Brain microvascular endothelial cell (primary cell): ENCODE data around the gene C5orf34.
"Not testable (repeated sequence)": the region's sequence is repeated elsewhere in the genome, so short reads cannot be mapped to it uniquely, and the experiment has no call there.

Experiments used
- DNase-seq: peaks from one replicate; pipeline ENCODE4 v3.0.0-alpha.2; 2020
- H3K27ac ChIP-seq: fragments of 250-450 bp; sonication (Bioruptor Pico); 2 replicates; pipeline ENCODE4 v1.5.1; 2020; ENCODE audit warnings: mild to moderate bottlenecking, moderate library complexity
- H3K27me3 ChIP-seq: fragments of 250-450 bp; sonication (Bioruptor Pico); replicated peaks from 2 replicates; pipeline ENCODE4 v1.5.1; 2020; ENCODE audit warnings: mild to moderate bottlenecking
- H3K36me3 ChIP-seq: fragments of 250-450 bp; sonication (Bioruptor Pico); replicated peaks from 2 replicates; pipeline ENCODE4 v1.5.1; 2020; ENCODE audit warnings: mild to moderate bottlenecking
- H3K4me3 ChIP-seq: 2 replicates; pipeline ENCODE4 v1.5.1; 2011; ENCODE audit warnings: low read depth, mild to moderate bottlenecking, control low read depth, low read length, moderate library complexity
- CTCF ChIP-seq: IDR thresholded peaks from 2 replicates; pipeline ENCODE4 v1.5.1; 2011; ENCODE audit warnings: low read depth, mild to moderate bottlenecking, moderate library complexity, low read length, control low read depth, inconsistent platforms; ENCODE audit errors: missing control alignments
- in situ Hi-C: cut with HindIII; loops from 2 replicates; pipeline ENCODE4 v1.10.0; 2017; ENCODE audit warnings: low sequenced_read_pairs, low pct_ligation_motif_present

The C5orf34 gene

GRCh38 chr5:43530648-43531047 is 15.7 kb upstream of the C5orf34 start:
- H3K27me3 ChIP-seq, result no peaks in the 10 kb centered on the region
- in situ Hi-C loops, result no loop called here
- H3K27ac ChIP-seq, result no peak overlapping the region
- no peak for TF ChIP-seq CTCF
- H3K36me3 ChIP-seq, result peaks cover 45% of the 10 kb centered on the region
- H3K4me3 ChIP-seq, result no peak overlapping the region
- no peak for DNase-seq

GRCh38 chr5:43523662-43524072 is 8.7 kb upstream of the C5orf34 start:
- TF ChIP-seq CTCF, result no peak
- Histone ChIP-seq H3K27ac (no peak overlapping the region), H3K27me3 (no peaks in the 10 kb centered on the region), H3K36me3 (peaks cover 32% of the 10 kb centered on the region), H3K4me3 (no peak overlapping the region)
- in situ Hi-C loops, result no loop called here
- no peak for DNase-seq

GRCh38 chr5:43520615-43521014 is 5.7 kb upstream of the C5orf34 start:
- Histone ChIP-seq H3K27ac (no peak overlapping the region), H3K36me3 (peaks cover 17% of the 10 kb centered on the region), H3K27me3 (no peaks in the 10 kb centered on the region), H3K4me3 (no peak overlapping the region)
- no peak for TF ChIP-seq CTCF
- in situ Hi-C loops, result no loop called here
- DNase-seq, result no peak

GRCh38 chr5:43515678-43516048 is 715 bp upstream of the C5orf34 start:
- in situ Hi-C loops, result no loop called here
- H3K4me3 ChIP-seq, result peak overlapping the region; percentile 80

GRCh38 chr5:43514471-43514815 is 505 bp downstream of the C5orf34 start:
- TF ChIP-seq CTCF, result no peak
- in situ Hi-C loops, result no loop called here
- DNase-seq, result peak; percentile 78
- peak overlapping the region; percentile 80 for H3K4me3 ChIP-seq
- peak overlapping the region; percentile 92 for H3K27ac ChIP-seq
- no peaks in the 10 kb centered on the region for H3K36me3 ChIP-seq
- H3K27me3 ChIP-seq, result no peaks in the 10 kb centered on the region

More at GRCh38 chr5:43515678-43516048, 715 bp upstream of the C5orf34 start:
- no peak for TF ChIP-seq CTCF
- Histone ChIP-seq H3K27me3 (no peaks in the 10 kb centered on the region), H3K27ac (peak overlapping the region; percentile 92), H3K36me3 (no peaks in the 10 kb centered on the region)
- DNase-seq, result no peak

- no peak for TF ChIP-seq CTCF
- Histone ChIP-seq H3K4me3 (peak overlapping the region; percentile 80), H3K36me3 (no peaks in the 10 kb centered on the region), H3K27ac (peak overlapping the region; percentile 92), H3K27me3 (no peaks in the 10 kb centered on the region)
- DNase-seq, result no peak
- in situ Hi-C loops, result no loop called here
Observed at GRCh38 chr5:43514025-43514424, 923 bp downstream of the C5orf34 start.

GRCh38 chr5:43511062-43511461 is 3.9 kb downstream of the C5orf34 start:
- H3K36me3 ChIP-seq, H3K4me3 ChIP-seq, in situ Hi-C loops, H3K27me3 ChIP-seq, DNase-seq, H3K27ac ChIP-seq: not testable (repeated sequence)
